GM12878 (cell line): ENCODE measurements around the gene ARHGAP22. TPM values are rescaled to one million over a fixed set of nuclear protein-coding genes. Genes with fewer than 3 reads are reported as not detected.

Source experiments
- ATAC-seq: fragments of 200-7000 bp; cut with Tn5 transposase; 3 replicates; pipeline ENCODE4 v1.9.1; 2020; ENCODE audit warnings: mild to moderate bottlenecking, moderate library complexity
- BruUV-seq: library from RNA; stranded (reverse); fragments of 400-500 nt; replicated peaks from 2 replicates; lab custom pipeline; 2021; lab: Mats Ljungman, UMichigan
- CTCF ChIA-PET: fragments of 300-600 bp; sonication (Branson Sonifier 250); formaldehyde crosslinking; extraction: SDS; loops from one replicate; lab custom pipeline; 2021; ENCODE audit warnings: inconsistent platforms; lab: Yijun Ruan, JAX
- POLR2A ChIA-PET: fragments of 350-600 bp; formaldehyde crosslinking; extraction: SDS; loops from one replicate; lab custom pipeline; 2021; ENCODE audit warnings: inconsistent platforms; lab: Charles Lee
- RAD21 ChIA-PET: fragments of 300-600 bp; sonication (Branson Sonifier 250); formaldehyde crosslinking; loops from one replicate; lab custom pipeline; 2023; ENCODE audit warnings: antibody characterized with exemption; ENCODE audit not compliant: unreplicated experiment; lab: Charles Lee
- SMC1A ChIA-PET: fragments of 300-600 bp; sonication (Branson Sonifier 250); formaldehyde crosslinking; loops from one replicate; lab custom pipeline; 2023; ENCODE audit not compliant: unreplicated experiment, uncharacterized antibody; lab: Charles Lee
- DNase-seq: peaks from one replicate; pipeline ENCODE4 v3.0.0-alpha.2; 2011; ENCODE audit warnings: low read depth, low spot score
- FAIRE-seq: peaks from 3 replicates; lab custom pipeline; 2011; peaks lifted over from hg19 to GRCh38; lab: Jason Lieb, UNC
- H2AFZ ChIP-seq: 2 replicates; pipeline ENCODE4 v1.6.0; 2011; ENCODE audit warnings: low read depth, low read length, control low read depth; ENCODE audit not compliant: control insufficient read depth
- H3K27ac ChIP-seq: 2 replicates; pipeline ENCODE4 v1.5.1; 2011; ENCODE audit warnings: control low read depth; ENCODE audit not compliant: control insufficient read depth, insufficient read depth
- H3K27me3 ChIP-seq, 2 experiments: replicated peaks in 1 of 2; 2 replicates each; pipeline versions ENCODE4 v1.6.0 to v1.6.1; 2011; ENCODE audit warnings: low read length in 1 of 2; ENCODE audit not compliant: control insufficient read depth in 2 of 2, insufficient read depth in 2 of 2
- H3K36me3 ChIP-seq, 2 experiments: 2 replicates each; pipeline ENCODE4 v1.5.1; 2011; ENCODE audit warnings: low read length in 1 of 2; ENCODE audit not compliant: control insufficient read depth in 2 of 2, insufficient read depth in 2 of 2
- H3K4me1 ChIP-seq: 2 replicates; pipeline ENCODE4 v1.6.1; 2011; ENCODE audit warnings: mild to moderate bottlenecking, low read length, moderate library complexity, mixed read lengths; ENCODE audit not compliant: control insufficient read depth, insufficient read depth
- H3K4me2 ChIP-seq: 2 replicates; pipeline ENCODE4 v1.6.0; 2011; ENCODE audit warnings: control low read depth; ENCODE audit not compliant: control insufficient read depth, insufficient read depth
- H3K4me3 ChIP-seq: fragments of 200-600 bp; sonication (generic); 2 replicates; pipeline ENCODE4 v1.5.1; 2016
- H3K79me2 ChIP-seq: 2 replicates; pipeline ENCODE4 v1.6.0; 2011; ENCODE audit warnings: low read length; ENCODE audit not compliant: control insufficient read depth, insufficient read depth
- H3K9ac ChIP-seq: 2 replicates; pipeline ENCODE4 v1.8.0; 2011; ENCODE audit warnings: low read length, control low read depth, mixed read lengths; ENCODE audit not compliant: control insufficient read depth, insufficient read depth
- H3K9me3 ChIP-seq: replicated peaks from 3 replicates; pipeline ENCODE4 v1.5.1; 2011; ENCODE audit warnings: mild to moderate bottlenecking, low read length; ENCODE audit not compliant: control insufficient read depth, insufficient read depth
- H4K20me1 ChIP-seq: 2 replicates; pipeline ENCODE4 v1.6.0; 2011; ENCODE audit not compliant: control insufficient read depth, insufficient read depth
- BCL3 ChIP-seq: IDR thresholded peaks from 2 replicates; pipeline ENCODE4 v1.6.1; 2011; ENCODE audit warnings: borderline replicate concordance, low read depth, mild to moderate bottlenecking, moderate library complexity, low read length; ENCODE audit not compliant: insufficient read depth, poor library complexity, severe bottlenecking
- CEBPZ ChIP-seq: fragments of 150-350 bp; IDR thresholded peaks from 2 replicates; pipeline ENCODE4 v1.6.1; 2016; ENCODE audit warnings: low read depth, low read length
- EZH2 ChIP-seq: IDR thresholded peaks from 2 replicates; pipeline ENCODE4 v1.6.1; 2012; ENCODE audit warnings: low read depth, mild to moderate bottlenecking, control low read depth, inconsistent platforms, low read length, borderline replicate concordance; ENCODE audit not compliant: control insufficient read depth
- FOS ChIP-seq: IDR thresholded peaks from 3 replicates; pipeline ENCODE4 v1.6.1; 2011; ENCODE audit warnings: borderline replicate concordance; ENCODE audit not compliant: insufficient read length; ENCODE audit errors: extremely low read depth
- RAD21 ChIP-seq: IDR thresholded peaks from 2 replicates; pipeline ENCODE4 v1.6.1; 2011; ENCODE audit warnings: mild to moderate bottlenecking, low read depth, low read length, moderate library complexity; ENCODE audit not compliant: insufficient read depth
- RB1 ChIP-seq: fragments of 450-650 bp; formaldehyde crosslinking; IDR thresholded peaks from 2 replicates; pipeline ENCODE4 v1.6.1; 2017; ENCODE audit warnings: mild to moderate bottlenecking, borderline replicate concordance
- SKIL ChIP-seq: fragments of 450-650 bp; IDR thresholded peaks from 2 replicates; pipeline ENCODE4 v1.6.1; 2017; ENCODE audit warnings: mild to moderate bottlenecking, low read depth, inconsistent platforms; ENCODE audit not compliant: poor library complexity, severe bottlenecking
- WRNIP1 ChIP-seq: IDR thresholded peaks from 2 replicates; pipeline ENCODE4 v1.6.1; 2011; ENCODE audit warnings: low read depth, low read length, improper control_type of control experiment, borderline replicate concordance
- WGBS: methylation state at CpG from one replicate; pipeline ENCODE4 v1.1.6; 2016; ENCODE audit warnings: low lambda C conversion rate; ENCODE audit not compliant: insufficient replicate concordance, insufficient coverage; ENCODE audit errors: missing lambda C conversion rate; 5-methylcytosine and 5-hydroxymethylcytosine counted together
- in situ Hi-C: fragments of 300-500 bp; cut with MboI; formaldehyde crosslinking; loops from 9 replicates; pipeline ENCODE4 v1.14.3; 2018; ENCODE audit warnings: mixed read lengths
- intact Hi-C: fragments of 100-400 bp; cut with micrococcal nuclease; formaldehyde crosslinking; loops from one replicate; pipeline ENCODE4 v1.14.2; 2022; ENCODE audit not compliant: unreplicated experiment
- polyA plus RNA-seq, 11 experiments: library from polyadenylated mRNA; depleted of rRNA in 4 of 11; unstranded in 6 of 11; stranded (reverse) in 5 of 11; fragments of >200 nt; fragmentation: Nextera tagmentation in 4 of 11; fragmentation: Illumina TruSeq in 1 of 11; extraction: Ambion mirVana in 4 of 11; extraction: Trizol in 1 of 11; gene quantifications; 1 replicate in 1 of 11; 2 replicates in 10 of 11; pipeline versions ENCODE4 v1.2.1 to v1.2.3, GENCODE V29; 2011 to 2016; ENCODE audit warnings: inconsistent platforms in 2 of 11, missing spikeins in 2 of 11, low read depth in 1 of 11
- total RNA-seq, 4 experiments: library from RNA; depleted of rRNA in 3 of 4; stranded (reverse); fragments of >200 nt in 3 of 4; fragmentation: Illumina TruSeq in 1 of 4; extraction: Trizol in 1 of 4; gene quantifications; 2 replicates each; pipeline versions ENCODE4 v1.2.1 to v1.2.3, GENCODE V29; 2013 to 2021

Gene ARHGAP22
- total and polyA plus RNA-seq, 10 of the 15 experiments (the other 5 are each of a cell fraction or from before 2014, with no cell fraction given), result 0.07 to 0.61 (median 0.18) TPM; not detected in 5

GRCh38 chr10:48487244-48487643 lies 117.6 kb downstream of the ARHGAP22 start:
- TF ChIP-seq WRNIP1, result no peak
- no peak for TF ChIP-seq RAD21
- no peak for TF ChIP-seq SKIL
- no peak for TF ChIP-seq RB1
- TF ChIP-seq FOS, result no peak
- no peak for TF ChIP-seq EZH2
- TF ChIP-seq CEBPZ, result no peak
- TF ChIP-seq BCL3, result no peak
- BruUV-seq, result no TSS peak
- ChIA-PET POLR2A (no interaction called here), RAD21 (no interaction called here), CTCF (no interaction called here), SMC1A (no interaction called here)
- H3K4me1 ChIP-seq, result no peaks in the 10 kb centered on the region
- H2AFZ ChIP-seq, result no peak overlapping the region
- ATAC-seq (no peak), DNase-seq (no peak), FAIRE-seq (no peak)
- WGBS, result 23% methylated on average over 1 of the region's 1 CpG
- intact Hi-C loops, result no loop called here
- no peaks in the 10 kb centered on the region for H3K9me3 ChIP-seq
- H3K4me2 ChIP-seq, result no peak overlapping the region
- in situ Hi-C loops, result no loop called here
- H3K27ac ChIP-seq, result no peak overlapping the region
- H3K27me3 ChIP-seq, result peaks cover 0 to 3% of the 10 kb centered on the region in 2 experiments; a peak in 1 of 4 replicates
- no peaks in the 10 kb centered on the region for H4K20me1 ChIP-seq
- H3K79me2 ChIP-seq, result no peaks in the 10 kb centered on the region
- H3K36me3 ChIP-seq, result no peaks in the 10 kb centered on the region
- H3K4me3 ChIP-seq, result no peak overlapping the region
- H3K9ac ChIP-seq, result no peak overlapping the region
